Activated T-helper 17 cell treated with anti-CD3 and anti-CD28 coated beads, Interleukin-2, amount 50 U/mL, for 72 hours (primary cell): Measurements from ENCODE around the gene STN1. TPM values are rescaled to one million over a fixed set of nuclear protein-coding genes. Genes with fewer than 3 reads are reported as not detected.

Source experiments
- ATAC-seq: fragments of 150-1000 bp; cut with Tn5 transposase; replicated peaks from 2 replicates; pipeline ENCODE4 v1.10.0; 2021; ENCODE audit warnings: mild to moderate bottlenecking, moderate library complexity
- H3K27ac Mint-ChIP-seq: one replicate; pipeline ENCODE4 v1.8.0; 2022; ENCODE audit warnings: mixed read lengths
- H3K27me3 Mint-ChIP-seq: one replicate; pipeline ENCODE4 v1.8.0; 2022; ENCODE audit warnings: mixed read lengths
- H3K36me3 Mint-ChIP-seq: one replicate; pipeline ENCODE4 v1.8.0; 2022; ENCODE audit warnings: low read depth, mild to moderate bottlenecking, mixed read lengths
- H3K4me1 Mint-ChIP-seq: one replicate; pipeline ENCODE4 v1.8.0; 2022; ENCODE audit warnings: mixed read lengths
- H3K4me3 Mint-ChIP-seq: one replicate; pipeline ENCODE4 v1.8.0; 2022; ENCODE audit warnings: mild to moderate bottlenecking, mixed read lengths
- H3K9me3 Mint-ChIP-seq: one replicate; pipeline ENCODE4 v1.8.0; 2022; ENCODE audit warnings: mixed read lengths
- total RNA-seq, 2 donors: library from RNA; stranded (reverse); gene quantifications; one replicate each; pipeline ENCODE4 v1.2.3, GENCODE V29; 2022

STN1 gene
- total RNA-seq, 2 donors from 2014 or later, result 41.9 to 45.4 TPM

DNA sequence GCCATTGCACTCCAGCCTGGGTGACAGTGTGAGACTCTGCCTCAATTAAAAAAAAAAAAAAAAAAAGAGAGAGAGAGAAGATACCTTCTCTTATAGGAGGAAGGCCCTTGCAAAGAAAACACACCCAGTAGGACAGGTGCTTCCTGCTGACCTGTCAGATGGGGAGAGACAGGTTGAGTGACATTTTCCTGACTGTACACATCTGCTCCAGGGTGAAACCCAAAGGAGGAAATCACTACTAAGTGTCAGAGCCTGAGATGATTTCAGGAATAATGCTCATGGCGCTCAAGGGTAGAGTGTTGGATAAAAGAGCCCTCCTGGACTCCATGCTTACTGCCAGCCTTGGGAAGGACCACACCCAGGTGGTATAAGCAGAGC is 1.7 kb upstream of the STN1 start:
- Mint-ChIP-seq H3K27me3 (no peaks in the 10 kb centered on the region), H3K9me3 (no peaks in the 10 kb centered on the region), H3K4me1 (peaks cover 4% of the 10 kb centered on the region), H3K27ac (no peak overlapping the region), H3K4me3 (no peak overlapping the region), H3K36me3 (peaks cover 18% of the 10 kb centered on the region)
- no peak for ATAC-seq

DNA sequence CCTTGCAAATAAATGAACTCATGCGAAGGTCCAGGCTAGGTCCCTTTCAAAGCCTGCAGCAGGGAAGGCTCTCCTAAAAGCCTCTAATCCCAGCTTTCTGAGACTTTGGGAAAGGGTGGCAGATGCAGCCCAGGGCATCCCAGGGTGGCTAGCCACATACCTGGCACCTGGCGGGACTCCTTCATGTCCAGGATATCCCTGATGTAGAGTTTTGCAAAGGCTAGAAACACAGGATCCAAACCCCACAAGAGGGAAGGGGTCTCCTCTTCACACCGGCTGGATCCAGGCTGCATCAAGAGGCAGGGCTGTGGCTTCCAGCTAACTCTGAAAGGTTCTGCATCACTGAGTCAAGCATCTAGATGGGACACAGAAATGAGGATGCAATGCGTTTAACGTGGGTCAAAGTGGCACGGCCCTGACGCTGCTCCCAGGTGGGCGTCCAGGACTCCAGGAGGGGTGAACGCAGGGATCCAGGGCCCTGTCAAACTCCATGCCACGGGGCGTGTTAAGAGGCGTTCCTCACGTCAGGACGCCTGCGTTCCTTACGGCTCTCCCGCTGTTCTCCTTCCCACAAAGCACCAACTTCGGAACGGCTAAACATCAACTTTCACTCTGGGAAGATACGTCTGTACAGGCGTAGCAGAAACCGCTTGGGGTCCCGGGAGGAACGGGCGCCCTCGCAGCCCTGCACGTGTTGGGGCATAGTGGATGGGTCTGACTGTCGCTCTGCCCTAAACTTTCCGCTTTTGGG is 507 bp downstream of the STN1 start:
- Mint-ChIP-seq H3K4me1 (peaks cover 18% of the 10 kb centered on the region), H3K9me3 (peaks cover 6% of the 10 kb centered on the region), H3K36me3 (peaks cover 29% of the 10 kb centered on the region), H3K27ac (peak overlapping the region; percentile 86), H3K4me3 (peak overlapping the region; percentile 91), H3K27me3 (no peaks in the 10 kb centered on the region)
- ATAC-seq, result peak; percentile 14

DNA sequence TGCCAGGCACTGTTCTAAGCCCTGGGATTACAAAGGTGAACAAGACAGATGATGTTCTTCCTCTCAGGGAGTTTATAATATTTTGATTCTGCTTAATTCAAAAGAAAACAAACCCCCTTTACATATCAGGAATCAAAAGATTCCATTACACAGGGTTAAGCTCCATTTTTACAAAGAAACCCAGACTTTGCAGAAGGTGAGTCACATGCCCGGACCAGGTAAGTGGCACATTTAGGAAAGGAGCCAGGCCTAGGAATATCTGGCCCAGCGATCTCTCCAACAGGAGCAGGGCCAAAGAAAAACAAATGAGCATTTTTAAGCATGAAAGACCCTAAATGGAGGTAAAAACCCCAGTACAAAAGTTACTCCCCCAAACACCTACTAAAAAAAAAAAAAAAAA is 1.1 kb downstream of the STN1 start:
- Mint-ChIP-seq H3K27ac (peak overlapping the region; percentile 86), H3K4me3 (peak overlapping the region; percentile 91), H3K27me3 (no peaks in the 10 kb centered on the region), H3K9me3 (peaks cover 6% of the 10 kb centered on the region), H3K36me3 (peaks cover 29% of the 10 kb centered on the region), H3K4me1 (peaks cover 21% of the 10 kb centered on the region)
- no peak for ATAC-seq

DNA sequence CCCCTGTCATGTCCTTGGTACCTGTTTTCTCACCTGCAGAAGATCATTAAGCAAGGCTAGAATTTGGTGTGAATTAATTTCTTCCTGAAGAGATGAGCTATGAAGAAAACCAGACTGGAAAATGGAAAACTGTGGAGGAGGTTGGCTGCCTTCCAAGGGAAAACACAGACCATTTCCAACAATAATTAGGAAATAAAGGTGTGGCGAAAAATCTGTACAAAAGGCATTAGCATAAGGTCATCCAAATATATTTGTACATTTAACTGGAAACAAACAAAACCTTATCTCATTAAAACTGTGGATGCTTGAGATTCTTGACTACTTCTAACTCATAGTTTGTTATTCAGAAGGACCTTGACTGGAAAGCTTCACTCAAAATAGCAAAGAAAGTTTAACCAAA is 1.7 kb downstream of the STN1 start:
- H3K27ac Mint-ChIP-seq, result peak overlapping the region; percentile 86
- no peaks in the 10 kb centered on the region for H3K27me3 Mint-ChIP-seq
- peaks cover 29% of the 10 kb centered on the region for H3K36me3 Mint-ChIP-seq
- ATAC-seq, result no peak
- peaks cover 6% of the 10 kb centered on the region for H3K9me3 Mint-ChIP-seq
- peaks cover 28% of the 10 kb centered on the region for H3K4me1 Mint-ChIP-seq
- peak overlapping the region; percentile 91 for H3K4me3 Mint-ChIP-seq

DNA sequence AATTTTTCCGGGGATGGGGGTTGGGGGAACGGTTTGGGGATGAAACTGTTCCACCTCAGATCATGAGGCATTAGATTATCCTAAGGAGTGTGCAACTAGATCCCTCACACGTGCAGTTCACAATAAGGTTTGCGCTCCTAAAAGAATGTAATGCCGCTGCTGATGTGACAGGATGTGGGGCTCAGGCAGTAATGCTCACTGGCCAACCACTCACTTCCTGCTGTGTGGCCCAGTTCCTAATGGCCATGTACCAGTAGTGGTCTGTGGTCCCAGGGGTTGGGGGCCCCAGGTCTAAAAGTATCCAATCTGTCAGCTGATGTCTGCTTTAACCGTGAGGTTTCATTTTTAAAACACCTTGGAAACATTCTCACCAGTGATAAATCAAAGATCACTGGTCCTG is 2.2 kb downstream of the STN1 start:
- Mint-ChIP-seq H3K9me3 (peaks cover 6% of the 10 kb centered on the region), H3K27ac (peak overlapping the region; percentile 86), H3K4me1 (peaks cover 30% of the 10 kb centered on the region), H3K27me3 (no peaks in the 10 kb centered on the region), H3K4me3 (peak overlapping the region; percentile 91), H3K36me3 (peaks cover 29% of the 10 kb centered on the region)
- no peak for ATAC-seq

DNA sequence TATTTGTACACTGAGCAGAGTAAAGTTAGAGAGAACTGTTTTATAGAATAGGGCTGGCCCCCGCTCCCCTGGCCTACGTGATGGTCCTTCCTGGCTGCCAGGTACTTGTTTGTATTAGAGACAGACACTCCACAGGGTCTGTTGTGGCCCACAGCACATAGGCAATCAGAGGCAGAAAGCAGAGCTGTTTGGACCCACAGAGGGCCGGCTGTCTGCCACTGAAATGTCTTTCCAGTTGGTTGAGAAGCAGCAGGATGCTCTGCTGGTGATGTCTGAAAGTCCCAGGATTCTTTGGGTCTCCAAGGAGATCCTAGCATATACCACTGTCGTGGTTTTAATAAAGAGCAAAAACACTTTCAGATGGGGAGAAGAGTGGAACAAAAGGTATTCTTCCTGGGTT is 5.2 kb downstream of the STN1 start:
- ATAC-seq, result no peak
- H3K4me3 Mint-ChIP-seq, result peak overlapping the region; percentile 85
- no peaks in the 10 kb centered on the region for H3K27me3 Mint-ChIP-seq
- peaks cover 6% of the 10 kb centered on the region for H3K9me3 Mint-ChIP-seq
- H3K36me3 Mint-ChIP-seq, result peaks cover 52% of the 10 kb centered on the region
- peaks cover 47% of the 10 kb centered on the region for H3K4me1 Mint-ChIP-seq
- H3K27ac Mint-ChIP-seq, result peak overlapping the region; percentile 88

DNA sequence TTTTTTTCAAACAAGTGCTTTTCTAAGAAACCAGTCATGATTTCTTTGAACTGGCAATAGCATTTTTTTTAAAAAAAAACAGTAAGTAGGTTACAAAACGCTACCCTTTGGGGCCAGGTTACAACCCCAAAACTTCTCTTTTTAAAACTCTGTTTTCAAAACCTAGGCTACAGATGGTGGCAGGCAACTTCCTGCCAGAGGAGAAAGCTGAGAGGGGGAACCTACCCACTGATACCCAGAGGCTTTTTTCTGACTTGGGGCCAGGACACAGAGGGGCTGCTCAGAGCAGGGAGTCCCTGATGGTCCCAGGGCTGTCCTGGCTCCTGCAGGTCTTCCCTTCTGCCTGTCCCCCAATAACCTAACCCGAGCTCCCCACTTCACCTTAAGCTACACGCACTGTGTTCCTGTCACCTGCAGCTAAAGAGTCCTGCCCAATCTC is 6.9 kb downstream of the STN1 start:
- Mint-ChIP-seq H3K4me3 (peak overlapping the region; percentile 85), H3K27me3 (no peaks in the 10 kb centered on the region), H3K36me3 (peaks cover 48% of the 10 kb centered on the region), H3K4me1 (peaks cover 47% of the 10 kb centered on the region), H3K27ac (peak overlapping the region; percentile 88), H3K9me3 (peaks cover 6% of the 10 kb centered on the region)
- ATAC-seq, result peak; percentile 46

DNA sequence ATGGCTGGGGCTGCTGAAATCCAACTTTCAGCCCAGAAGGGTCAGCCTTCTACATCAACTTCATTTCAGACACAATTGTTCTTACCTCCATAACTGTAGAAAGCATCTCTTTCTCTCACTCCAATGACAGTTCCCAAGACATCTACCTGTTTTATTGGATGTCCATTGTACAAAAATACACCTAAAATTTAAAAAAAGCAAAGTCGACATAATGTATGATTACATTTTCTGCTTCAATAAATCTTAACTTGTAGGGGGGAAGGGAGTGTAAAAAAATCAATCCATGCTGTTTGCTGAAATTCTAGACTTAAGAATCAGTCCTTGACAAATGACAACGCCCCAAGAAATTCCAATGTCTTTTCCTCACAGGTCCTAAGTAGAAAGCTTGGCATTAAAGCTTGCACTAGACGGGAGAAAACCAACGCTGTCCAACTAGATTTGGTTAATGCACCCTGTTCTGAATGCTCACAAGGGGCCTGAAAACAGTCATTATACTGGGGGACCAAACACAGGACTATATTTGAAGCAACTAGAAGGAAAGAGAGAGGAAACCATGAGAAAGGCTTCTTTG is 7.5 kb downstream of the STN1 start:
- H3K4me1 Mint-ChIP-seq, result peaks cover 47% of the 10 kb centered on the region
- no peaks in the 10 kb centered on the region for H3K27me3 Mint-ChIP-seq
- H3K27ac Mint-ChIP-seq, result peak overlapping the region; percentile 88
- peaks cover 43% of the 10 kb centered on the region for H3K36me3 Mint-ChIP-seq
- H3K9me3 Mint-ChIP-seq, result peaks cover 6% of the 10 kb centered on the region
- ATAC-seq, result peak; percentile 14
- peak overlapping the region; percentile 85 for H3K4me3 Mint-ChIP-seq

DNA sequence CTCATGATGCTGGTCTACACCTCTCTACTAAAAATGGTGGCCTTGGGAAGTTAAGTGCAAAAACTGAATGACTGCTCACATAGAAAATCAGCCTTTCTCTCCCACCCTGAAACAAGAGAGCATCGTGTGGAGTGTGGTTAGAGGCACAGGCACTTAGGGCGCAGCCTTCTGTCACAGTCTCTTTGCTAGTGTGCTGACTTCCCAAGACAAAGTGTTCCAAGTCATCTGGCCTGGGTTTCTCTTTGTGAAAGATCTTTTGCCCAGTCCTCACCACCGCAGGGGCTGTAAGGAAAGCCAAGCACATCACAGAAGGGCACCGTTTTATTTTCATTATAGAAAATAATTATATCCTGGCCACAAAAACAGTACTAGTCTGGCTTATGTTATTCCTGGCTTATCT is 12.5 kb downstream of the STN1 start:
- Mint-ChIP-seq H3K9me3 (no peaks in the 10 kb centered on the region), H3K27ac (peak overlapping the region; percentile 58), H3K4me1 (peaks cover 35% of the 10 kb centered on the region), H3K4me3 (peak overlapping the region; percentile 48), H3K36me3 (peaks cover 63% of the 10 kb centered on the region), H3K27me3 (no peaks in the 10 kb centered on the region)
- no peak for ATAC-seq

DNA sequence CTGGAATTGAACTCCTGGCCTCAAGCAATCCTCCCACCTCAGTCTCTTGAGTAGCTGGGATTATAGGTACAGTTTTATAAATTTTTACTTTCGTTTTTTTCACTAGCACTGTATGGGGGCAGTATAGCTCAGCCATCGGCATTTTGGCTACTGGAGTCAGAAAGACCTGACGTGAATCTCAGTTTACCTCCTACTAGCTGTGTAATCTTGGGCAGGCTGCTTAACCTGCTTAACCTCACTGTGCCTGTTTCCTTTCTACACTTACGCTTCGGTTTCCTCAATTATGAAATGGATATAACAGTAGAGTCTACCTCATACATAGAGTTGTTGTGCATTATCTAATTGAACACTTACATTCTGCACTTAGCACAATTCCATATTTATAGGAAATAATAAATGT is 16.7 kb downstream of the STN1 start:
- ATAC-seq, result peak; percentile 87
- Mint-ChIP-seq H3K36me3 (peaks cover 80% of the 10 kb centered on the region), H3K27ac (peak overlapping the region; percentile 84), H3K4me3 (peak overlapping the region; percentile 60), H3K9me3 (no peaks in the 10 kb centered on the region), H3K4me1 (peaks cover 20% of the 10 kb centered on the region), H3K27me3 (no peaks in the 10 kb centered on the region)

DNA sequence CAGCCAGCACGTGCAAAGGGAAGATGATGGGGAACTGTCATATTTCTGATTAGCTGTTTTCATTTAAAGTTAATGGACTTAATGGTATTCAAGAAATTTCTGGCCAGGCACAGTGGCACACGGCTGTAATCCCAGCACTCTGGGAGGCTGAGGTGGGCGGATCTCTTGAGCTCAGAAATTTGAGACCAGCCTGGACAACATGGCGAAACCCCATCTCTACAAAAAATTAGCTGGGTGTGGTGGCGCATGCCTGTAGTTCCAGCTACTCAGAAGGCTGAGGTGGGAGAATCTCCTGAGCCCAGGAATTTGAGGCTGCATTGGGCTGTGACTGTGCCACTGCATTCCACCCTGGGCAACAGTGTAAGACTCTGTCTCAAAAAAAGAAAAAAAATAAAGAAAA is 18.7 kb downstream of the STN1 start:
- H3K4me3 Mint-ChIP-seq, result no peak overlapping the region
- no peaks in the 10 kb centered on the region for H3K9me3 Mint-ChIP-seq
- H3K27ac Mint-ChIP-seq, result no peak overlapping the region
- H3K36me3 Mint-ChIP-seq, result peaks cover 88% of the 10 kb centered on the region
- peaks cover 29% of the 10 kb centered on the region for H3K4me1 Mint-ChIP-seq
- ATAC-seq, result no peak
- no peaks in the 10 kb centered on the region for H3K27me3 Mint-ChIP-seq

DNA sequence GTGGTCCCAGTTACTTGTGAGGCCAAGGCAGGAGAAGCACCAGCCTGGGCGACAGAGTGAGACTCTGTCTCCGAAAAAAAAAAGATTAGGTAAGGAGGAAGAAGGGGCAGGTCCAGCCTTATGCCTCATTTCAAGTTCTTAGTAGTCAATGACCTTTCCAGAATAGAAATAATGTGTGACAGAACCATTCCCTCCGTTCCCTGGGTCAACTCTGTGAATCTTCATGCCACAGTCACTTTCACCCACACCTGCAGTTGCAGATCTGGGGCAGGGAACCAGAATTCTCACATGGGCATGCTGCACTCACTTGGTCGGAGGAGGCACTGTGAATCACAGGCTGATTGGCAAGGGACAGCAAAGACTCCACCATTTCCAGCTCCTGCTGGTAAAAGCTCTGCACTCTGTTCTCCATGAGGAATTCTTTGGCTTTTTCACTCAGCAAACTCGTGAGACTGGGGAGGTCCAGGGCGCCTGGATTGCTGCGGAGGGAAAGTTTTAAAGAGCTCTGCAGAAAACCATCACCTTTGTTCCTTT is 20.7 kb downstream of the STN1 start:
- no peak for ATAC-seq
- Mint-ChIP-seq H3K27ac (no peak overlapping the region), H3K4me3 (peak overlapping the region; percentile 35), H3K36me3 (peaks cover 90% of the 10 kb centered on the region), H3K27me3 (no peaks in the 10 kb centered on the region), H3K9me3 (no peaks in the 10 kb centered on the region), H3K4me1 (peaks cover 30% of the 10 kb centered on the region)

DNA sequence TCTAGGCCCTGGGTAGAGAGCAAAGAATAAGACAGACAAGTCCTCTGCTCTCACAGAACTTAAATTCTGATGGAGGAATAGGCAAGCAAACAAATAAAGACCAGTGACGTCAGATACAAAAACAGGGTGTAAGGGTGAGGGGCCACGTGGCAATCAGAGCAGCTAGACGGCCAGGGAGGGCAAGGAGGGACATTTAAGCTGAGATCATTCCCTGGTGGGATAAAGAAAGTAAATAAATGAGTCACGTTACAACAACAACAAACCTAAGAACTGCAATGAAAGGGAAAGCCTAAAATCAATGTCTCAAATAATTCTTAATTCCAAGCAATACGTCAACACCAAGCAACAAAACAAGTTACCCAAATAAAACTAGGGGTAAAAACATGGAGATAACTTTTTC is 21.8 kb downstream of the STN1 start:
- Mint-ChIP-seq H3K27ac (peak overlapping the region; percentile 87), H3K4me3 (peak overlapping the region; percentile 50), H3K9me3 (no peaks in the 10 kb centered on the region), H3K36me3 (peaks cover 95% of the 10 kb centered on the region), H3K27me3 (no peaks in the 10 kb centered on the region), H3K4me1 (peaks cover 30% of the 10 kb centered on the region)
- no peak for ATAC-seq

DNA sequence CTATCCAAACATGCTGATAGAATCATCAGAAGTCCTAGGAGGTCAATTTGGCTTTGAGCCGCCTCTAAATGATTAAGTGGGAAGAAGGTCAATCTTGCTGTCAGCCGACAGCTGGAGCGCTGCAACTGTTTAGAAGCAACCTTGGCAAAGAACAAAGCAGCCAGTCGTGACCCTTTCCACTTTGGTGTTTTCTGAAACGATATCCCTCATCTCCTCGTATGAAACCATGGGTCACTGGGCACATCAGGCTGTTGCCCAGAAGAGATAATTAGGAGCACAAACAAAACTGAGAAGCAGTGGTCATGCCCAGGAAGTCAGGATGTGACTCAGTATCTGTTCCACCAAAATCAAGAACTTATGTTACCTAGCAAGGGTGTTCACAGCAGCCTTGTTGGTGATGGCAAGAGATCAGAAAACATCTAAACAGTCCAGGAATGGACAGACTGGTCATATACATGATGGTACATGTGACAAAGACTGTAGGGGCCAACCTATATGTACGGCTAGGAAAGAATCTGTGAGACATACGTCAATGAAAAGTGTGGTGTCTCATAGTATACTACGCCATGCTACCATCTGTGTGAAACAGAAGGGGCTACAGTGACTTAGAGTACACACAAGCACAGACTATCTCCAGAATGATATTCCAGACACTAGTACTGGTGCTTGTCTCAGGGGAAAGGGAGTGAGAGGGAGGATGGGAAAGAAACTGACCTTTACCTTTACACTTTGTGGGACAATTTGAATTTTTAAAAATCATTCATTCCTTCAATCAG is 22.4 kb downstream of the STN1 start:
- H3K4me1 Mint-ChIP-seq, result peaks cover 27% of the 10 kb centered on the region
- no peaks in the 10 kb centered on the region for H3K9me3 Mint-ChIP-seq
- H3K27ac Mint-ChIP-seq, result peak overlapping the region; percentile 87
- H3K4me3 Mint-ChIP-seq, result peak overlapping the region; percentile 50
- ATAC-seq, result peak; percentile 90
- peaks cover 96% of the 10 kb centered on the region for H3K36me3 Mint-ChIP-seq
- no peaks in the 10 kb centered on the region for H3K27me3 Mint-ChIP-seq
